Stimulated activated naive CD4-positive, alpha-beta T cell treated with Interleukin-2 at 50 U/mL for 16 hours (primary cell): ENCODE measurements around the gene DCBLD2.

ENCODE experiments used
- DNase-seq: peaks from one replicate; lab custom pipeline; 2025; lab: John Stamatoyannopoulos, UW

The DCBLD2 gene

DNA sequence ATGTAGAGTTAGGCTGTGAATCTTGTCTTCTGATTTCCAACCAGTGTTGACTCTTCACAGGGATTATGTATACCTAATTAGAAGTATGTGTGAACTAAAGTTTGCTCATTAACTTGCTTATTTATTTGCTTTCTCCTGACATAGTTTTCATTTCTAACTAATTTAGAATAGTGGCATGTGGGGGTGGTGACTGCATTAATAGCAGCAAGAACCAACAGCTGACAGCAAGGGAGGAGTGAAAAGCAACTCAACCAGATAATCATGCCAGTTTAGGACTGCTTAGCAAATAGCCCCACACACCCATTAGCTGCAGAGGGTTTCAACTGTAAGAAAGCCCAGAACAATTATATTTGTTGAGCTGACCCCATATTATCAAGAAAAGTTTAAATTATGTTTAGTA, 134.6 kb downstream of the DCBLD2 start:
- no peak for DNase-seq

DNA sequence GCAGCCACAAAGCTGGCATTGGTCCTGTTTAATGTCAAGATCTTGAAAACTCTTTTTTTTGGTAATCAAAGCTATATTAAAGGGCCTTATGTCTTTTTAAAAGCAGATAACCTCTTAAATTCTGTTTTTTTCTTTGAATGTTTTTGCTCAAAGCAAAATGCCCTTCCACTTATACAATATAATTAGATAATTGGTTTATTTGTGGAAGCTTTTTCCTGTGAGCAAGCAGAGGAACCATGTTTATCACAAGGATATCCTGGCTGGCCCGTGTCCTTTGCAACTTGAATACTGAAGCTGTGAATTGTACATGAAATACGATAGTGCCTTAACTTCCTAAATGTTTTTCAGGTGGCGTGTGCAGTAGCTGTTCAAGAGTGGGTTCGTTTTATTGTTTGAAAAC, 135.8 kb downstream of the DCBLD2 start:
- DNase-seq: no peak

DNA sequence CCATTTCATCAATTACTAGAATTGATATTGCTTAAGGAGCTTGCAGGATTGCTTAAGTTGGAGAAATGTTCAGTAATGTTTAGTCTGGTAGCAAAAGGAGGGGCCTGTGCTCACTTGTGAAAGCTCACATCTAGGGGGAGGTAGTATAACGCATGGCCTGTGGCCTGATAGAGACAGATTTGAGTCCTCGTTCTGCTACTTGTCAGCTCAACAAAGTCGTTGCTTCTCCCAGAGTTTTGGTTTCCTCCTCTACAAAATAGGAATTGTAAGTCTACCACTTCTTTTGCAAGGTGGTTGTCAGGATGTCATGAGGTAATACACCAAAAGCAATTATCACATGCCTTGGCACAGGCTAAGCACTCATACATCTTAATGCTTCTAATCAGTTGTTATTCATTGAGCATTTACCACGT, 137.0 kb downstream of the DCBLD2 start:
- no peak for DNase-seq

DNA sequence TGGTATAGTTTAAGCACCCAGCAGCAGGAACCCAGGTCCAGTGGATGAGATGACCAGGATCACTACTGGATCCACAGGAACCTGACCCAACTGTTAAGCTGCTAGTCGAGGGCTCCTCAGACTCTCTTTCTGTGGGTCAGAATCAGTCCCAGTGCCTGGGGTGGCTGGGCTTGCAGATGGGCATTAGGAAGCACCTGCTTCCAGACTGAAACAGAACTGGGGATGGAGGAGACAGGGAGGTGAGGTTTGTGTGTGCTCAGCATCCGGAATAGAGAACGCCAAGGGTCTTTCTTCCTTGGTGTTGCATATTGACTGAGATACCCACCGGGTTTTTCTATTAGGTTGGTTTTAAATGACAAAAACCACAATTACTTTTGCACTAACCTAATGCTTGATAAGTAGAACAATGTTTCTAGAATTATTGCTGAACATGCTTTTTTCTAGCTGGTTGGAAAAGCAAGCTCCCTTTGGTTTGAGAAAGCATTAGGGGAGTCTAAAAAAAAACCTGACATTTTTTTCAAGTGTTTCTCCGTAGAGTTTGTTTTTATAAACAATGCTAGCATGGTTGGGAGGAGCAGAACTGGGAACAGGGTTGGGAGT, 137.6 kb downstream of the DCBLD2 start:
- no peak for DNase-seq

DNA sequence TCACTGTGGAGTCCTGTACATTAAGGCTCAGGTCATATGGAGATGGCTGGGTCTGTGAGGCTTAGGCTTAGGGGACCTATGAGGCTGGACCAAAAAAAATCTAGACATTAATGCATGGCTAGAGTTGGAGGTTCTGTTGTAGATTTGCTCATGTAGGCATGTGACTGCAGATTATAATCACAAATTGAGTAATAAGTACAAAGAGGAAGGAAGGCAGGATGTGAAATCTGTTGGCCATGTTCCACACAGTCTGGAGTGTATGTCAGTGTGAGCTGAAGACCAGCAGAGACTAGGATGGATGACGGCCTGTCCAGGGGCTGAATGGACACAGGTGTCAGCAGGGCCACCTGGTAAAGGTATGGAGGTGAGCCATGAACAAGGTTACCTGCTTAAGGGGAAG, 138.4 kb downstream of the DCBLD2 start, which contains the start of gene ST3GAL6:
TSS of gene ST3GAL6 (plus strand) at position 265 of the 400 bp plus-strand sequence. CDS start 5,101 bp downstream, outside the sequence.
- no peak for DNase-seq

DNA sequence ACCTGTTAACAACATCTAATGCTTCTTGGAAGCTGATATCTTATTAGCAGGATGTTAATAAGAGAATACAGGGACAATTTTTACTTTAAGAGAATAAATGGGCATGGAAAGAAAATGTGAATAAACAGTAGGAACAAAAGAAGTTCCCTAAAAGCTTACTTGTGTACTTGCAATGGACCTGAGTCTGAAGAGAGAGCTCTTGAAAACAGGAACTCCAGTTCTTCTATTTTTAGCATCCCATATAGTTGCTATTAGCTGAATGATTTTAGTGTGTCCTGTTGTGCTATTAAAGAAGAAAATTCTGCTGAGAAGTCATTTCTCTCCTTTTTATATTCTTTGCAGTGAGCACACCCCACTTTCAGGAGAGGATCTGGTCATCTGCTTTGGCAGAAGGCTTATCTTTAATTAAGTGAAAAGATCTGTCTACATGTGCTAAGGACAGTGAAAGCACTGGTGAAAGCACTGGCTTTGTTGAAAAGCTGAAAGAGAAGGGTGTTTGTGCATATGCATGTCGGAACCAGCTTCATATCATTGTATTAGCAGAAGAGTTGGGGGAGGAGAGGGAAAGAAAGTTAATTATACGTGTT, 139.8 kb downstream of the DCBLD2 start:
- no peak for DNase-seq

DNA sequence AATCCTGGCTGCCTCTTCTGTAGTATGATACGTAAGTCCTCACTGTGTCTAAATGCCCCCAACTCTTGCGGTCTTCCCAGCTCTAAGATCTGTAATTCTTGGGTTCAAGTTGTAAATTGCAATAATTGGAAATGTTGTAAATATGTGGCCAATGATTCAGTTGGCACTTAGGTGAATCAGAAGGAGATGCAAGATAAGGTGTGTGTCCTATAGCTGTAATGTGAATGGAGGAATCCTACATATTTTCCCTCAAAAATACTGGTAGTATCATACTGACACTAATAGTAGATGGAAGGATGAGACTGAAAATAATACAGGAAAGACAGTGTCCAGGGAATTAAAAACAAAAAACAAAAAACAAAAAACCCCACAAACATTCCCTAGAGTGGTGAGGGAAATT, 141.9 kb downstream of the DCBLD2 start:
- no peak for DNase-seq

DNA sequence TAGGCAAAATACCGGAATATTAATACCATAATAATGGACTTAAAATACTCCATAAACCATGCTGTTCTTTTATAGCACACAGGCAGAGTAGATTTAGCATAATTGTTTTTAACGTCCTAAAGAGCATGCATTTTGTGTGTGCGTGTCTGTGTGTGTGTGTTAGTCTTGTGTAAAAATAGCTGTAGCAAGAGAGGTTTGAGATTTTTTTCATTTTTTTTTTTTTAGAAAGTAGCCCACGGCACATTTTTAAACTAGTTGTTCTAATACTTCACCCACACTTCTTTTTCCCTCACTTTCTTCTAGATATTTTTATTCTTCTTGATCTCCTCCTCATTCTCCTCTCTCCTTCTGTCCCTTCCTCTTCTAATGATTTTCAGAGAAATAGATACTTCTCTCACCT, 145.9 kb downstream of the DCBLD2 start:
- no peak for DNase-seq

DNA sequence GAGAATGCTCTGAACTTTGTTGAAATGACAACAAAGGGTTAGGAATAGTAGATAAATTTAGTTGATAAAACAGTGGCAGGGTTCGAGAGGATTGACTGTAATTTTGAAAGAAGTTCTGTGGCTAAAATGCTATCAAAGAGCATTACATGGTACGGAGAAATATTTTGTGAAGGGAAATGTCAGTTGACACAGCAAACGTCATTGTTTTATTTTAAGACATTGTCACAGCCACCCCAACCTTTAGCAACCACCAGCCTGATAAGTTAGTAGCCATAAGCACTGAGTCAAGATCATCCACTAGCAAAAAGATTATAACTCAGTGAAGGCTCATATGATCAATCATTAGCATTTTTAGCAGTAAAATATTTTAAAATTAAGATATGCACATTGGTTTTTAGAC, 147.0 kb downstream of the DCBLD2 start:
- DNase-seq: no peak

DNA sequence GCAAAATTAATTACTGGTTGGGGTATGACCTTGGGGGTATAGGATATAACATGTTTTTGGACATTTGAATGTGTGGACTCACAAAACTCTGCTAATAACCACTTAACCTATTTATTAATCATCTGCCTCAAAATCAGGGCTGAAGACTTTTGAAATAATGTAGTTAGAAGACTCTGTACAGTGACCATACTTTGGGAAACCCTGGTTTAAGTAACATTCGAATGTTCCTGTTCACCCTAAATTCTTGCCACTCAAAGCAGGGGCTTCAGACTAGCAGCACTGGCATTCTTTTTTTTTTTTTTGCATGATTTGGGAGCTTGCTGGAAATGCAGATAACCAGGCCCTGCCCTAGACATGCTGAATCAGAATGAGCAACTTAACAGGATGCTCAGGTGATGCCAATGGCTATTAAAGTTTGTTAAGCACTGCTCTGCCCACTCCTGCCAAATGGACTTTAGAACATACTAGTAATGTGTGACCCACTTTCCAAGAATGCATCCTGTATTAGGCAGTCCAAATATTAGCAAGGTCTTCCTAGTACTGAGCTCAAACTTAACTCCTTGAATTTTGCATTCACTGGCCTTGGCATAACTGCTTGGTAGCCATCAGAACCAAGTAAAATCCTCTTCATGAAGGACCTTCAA, 151.1 kb downstream of the DCBLD2 start:
- DNase-seq: no peak

DNA sequence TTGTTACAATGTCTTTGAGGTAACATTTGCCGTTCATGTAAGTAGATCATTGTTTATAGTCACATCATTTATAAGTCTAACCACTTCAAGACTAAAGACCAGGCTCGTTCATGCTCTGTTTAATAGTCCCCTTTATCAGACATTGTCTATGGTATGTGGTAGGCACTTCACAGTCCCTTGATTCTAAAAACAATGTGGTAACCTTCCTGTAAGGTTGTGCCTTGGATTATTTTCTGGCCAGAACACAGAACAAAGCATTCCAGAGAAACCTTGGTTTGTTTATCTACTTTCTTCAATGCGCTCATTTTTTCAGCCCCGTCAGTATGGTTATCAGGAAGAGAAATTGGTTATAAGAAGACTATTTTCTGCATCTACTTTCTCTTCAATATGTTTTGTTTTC, 154.6 kb downstream of the DCBLD2 start:
- no peak for DNase-seq

DNA sequence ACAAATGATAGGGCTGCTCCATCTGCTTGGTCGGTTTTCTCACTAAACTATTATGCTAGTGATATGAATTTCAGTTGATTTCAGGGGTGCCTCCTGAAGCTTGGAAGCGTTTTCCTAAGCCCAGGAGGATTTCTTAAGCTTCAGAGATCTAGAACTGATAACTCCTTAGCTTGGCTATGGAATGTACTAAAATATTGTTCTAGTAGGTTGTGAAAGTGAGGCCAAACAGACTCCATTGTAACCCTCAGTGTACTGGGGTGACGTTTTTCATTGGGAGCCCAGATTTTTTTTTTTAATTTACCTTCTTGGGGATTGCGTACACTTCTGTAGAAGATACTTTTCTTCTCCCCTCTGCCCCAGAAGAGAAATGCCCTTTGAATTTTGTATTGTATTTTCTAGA, 155.4 kb downstream of the DCBLD2 start:
- DNase-seq: no peak
